Cardiac muscle cell (in vitro differentiated cells and primary cell): Measurements from ENCODE around the gene NES. TPM values are rescaled to one million over a fixed set of nuclear protein-coding genes. Genes with fewer than 3 reads are reported as not detected.

Experiments used
- DNase-seq, 2 donors: peaks; one replicate each; pipeline versions ENCODE4 v3.0.0 to v3.0.0-alpha.2; 2010 to 2017; ENCODE audit warnings: low read depth in 1 of 2, low spot score in 1 of 2
- H3K27ac ChIP-seq: fragments of 200-600 bp; sonication (generic); 2 replicates; pipeline ENCODE4 v1.5.1; 2016
- H3K27me3 ChIP-seq: fragments of 200-600 bp; sonication (generic); 2 replicates; pipeline ENCODE4 v1.6.0; 2016; ENCODE audit warnings: control low read depth
- H3K36me3 ChIP-seq: fragments of 200-600 bp; sonication (generic); 2 replicates; pipeline ENCODE4 v1.5.1; 2016; ENCODE audit warnings: control low read depth
- H3K4me1 ChIP-seq: fragments of 200-600 bp; sonication (generic); 2 replicates; pipeline ENCODE4 v1.8.1; 2017; ENCODE audit warnings: low read depth, mild to moderate bottlenecking, mixed run types
- H3K4me3 ChIP-seq: fragments of 200-600 bp; sonication (generic); 2 replicates; pipeline ENCODE4 v1.5.1; 2016; ENCODE audit warnings: mild to moderate bottlenecking
- H3K9me3 ChIP-seq: fragments of 200-600 bp; sonication (generic); 2 replicates; pipeline ENCODE4 v1.5.1; 2017; ENCODE audit warnings: low read depth, mild to moderate bottlenecking, control low read depth
- CTCF ChIP-seq: IDR thresholded peaks from 2 replicates; pipeline ENCODE4 v1.5.1; 2012; ENCODE audit warnings: low read depth, mild to moderate bottlenecking, low read length
- polyA plus RNA-seq: library from polyadenylated mRNA; unstranded; fragments of >200 nt; fragmentation: Nextera tagmentation; extraction: Ambion mirVana; gene quantifications from 2 replicates; pipeline ENCODE4 v1.2.1, GENCODE V29; 2016
- total RNA-seq: library from RNA; depleted of rRNA; stranded (reverse); fragments of >200 nt; gene quantifications from 2 replicates; pipeline ENCODE4 v1.2.3, GENCODE V29; 2016

NES gene
- total and polyA plus RNA-seq, 2 experiments from 2014 or later = 86.5 to 391 TPM

DNA sequence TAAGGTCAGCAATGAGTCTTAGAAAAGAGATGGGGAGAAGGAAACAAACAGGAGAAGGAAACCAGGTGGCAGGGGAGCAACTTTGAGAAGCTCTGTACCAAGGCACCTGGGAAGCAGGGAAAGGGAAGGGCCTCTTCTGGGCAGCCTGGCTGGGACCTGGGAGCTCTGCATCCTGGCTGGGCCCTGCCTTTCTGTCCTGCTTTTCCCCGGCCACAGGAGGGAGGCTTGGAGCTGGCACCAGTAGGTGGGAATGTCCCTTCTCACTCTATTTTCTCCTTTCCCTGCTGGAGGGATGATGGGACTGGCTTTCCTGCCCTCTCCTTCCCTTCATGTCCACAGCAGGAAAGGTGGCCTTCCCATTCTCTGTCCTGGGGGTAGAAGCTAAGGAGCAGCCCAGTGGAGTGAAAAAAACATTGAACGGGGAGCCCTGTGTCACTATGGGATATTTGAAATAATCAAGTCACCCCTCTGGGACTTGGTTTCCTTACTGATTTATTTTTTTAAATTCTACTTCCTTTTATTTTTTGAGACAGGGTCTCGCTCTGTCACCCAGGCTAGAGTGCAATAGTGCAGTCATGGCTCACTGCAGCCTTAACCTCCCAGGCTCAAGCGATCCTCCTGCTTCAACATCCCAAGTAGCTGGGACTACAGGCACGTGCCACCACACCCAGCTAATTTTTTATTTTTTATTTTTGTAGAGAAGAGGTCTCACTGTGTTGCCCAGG lies 5.1 kb upstream of the NES start:
- no peaks in the 10 kb centered on the region for H3K36me3 ChIP-seq
- H3K4me3 ChIP-seq = no peak overlapping the region
- H3K27me3 ChIP-seq = no peaks in the 10 kb centered on the region
- H3K9me3 ChIP-seq = no peaks in the 10 kb centered on the region
- no peak for DNase-seq
- no peak overlapping the region for H3K27ac ChIP-seq
- peaks cover 5% of the 10 kb centered on the region for H3K4me1 ChIP-seq
- no peak for TF ChIP-seq CTCF

GRCh38 chr1:156681196-156681960 lies 4.2 kb upstream of the NES start:
- no peaks in the 10 kb centered on the region for H3K27me3 ChIP-seq
- DNase-seq = no peak
- no peak overlapping the region for H3K4me3 ChIP-seq
- H3K27ac ChIP-seq = no peak overlapping the region
- no peak for TF ChIP-seq CTCF
- no peaks in the 10 kb centered on the region for H3K9me3 ChIP-seq
- peaks cover 5% of the 10 kb centered on the region for H3K4me1 ChIP-seq
- H3K36me3 ChIP-seq = no peaks in the 10 kb centered on the region

DNA sequence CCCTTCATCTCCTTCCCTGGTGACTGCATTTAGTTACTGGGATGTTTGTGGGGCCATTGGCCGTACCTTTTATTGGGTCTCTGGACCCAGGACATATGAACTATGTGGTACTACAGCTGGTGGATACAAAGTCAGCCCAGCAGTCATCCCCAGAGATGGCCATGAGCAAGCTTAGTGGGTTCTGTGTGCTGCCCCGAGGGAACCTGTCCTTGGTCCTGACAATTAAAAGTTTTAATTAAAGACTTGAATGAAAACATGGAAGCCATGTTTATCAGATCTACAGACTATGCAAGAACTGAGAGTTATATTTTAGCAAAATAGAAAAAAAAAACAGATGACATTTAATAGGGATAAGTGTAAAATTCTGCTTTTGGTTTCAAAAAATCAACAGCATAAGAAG lies 2.8 kb upstream of the NES start:
- no peak for TF ChIP-seq CTCF
- no peaks in the 10 kb centered on the region for H3K36me3 ChIP-seq
- no peak overlapping the region for H3K27ac ChIP-seq
- peaks cover 10% of the 10 kb centered on the region for H3K4me1 ChIP-seq
- H3K27me3 ChIP-seq = no peaks in the 10 kb centered on the region
- H3K4me3 ChIP-seq = no peak overlapping the region
- no peaks in the 10 kb centered on the region for H3K9me3 ChIP-seq
- DNase-seq = no peak

DNA sequence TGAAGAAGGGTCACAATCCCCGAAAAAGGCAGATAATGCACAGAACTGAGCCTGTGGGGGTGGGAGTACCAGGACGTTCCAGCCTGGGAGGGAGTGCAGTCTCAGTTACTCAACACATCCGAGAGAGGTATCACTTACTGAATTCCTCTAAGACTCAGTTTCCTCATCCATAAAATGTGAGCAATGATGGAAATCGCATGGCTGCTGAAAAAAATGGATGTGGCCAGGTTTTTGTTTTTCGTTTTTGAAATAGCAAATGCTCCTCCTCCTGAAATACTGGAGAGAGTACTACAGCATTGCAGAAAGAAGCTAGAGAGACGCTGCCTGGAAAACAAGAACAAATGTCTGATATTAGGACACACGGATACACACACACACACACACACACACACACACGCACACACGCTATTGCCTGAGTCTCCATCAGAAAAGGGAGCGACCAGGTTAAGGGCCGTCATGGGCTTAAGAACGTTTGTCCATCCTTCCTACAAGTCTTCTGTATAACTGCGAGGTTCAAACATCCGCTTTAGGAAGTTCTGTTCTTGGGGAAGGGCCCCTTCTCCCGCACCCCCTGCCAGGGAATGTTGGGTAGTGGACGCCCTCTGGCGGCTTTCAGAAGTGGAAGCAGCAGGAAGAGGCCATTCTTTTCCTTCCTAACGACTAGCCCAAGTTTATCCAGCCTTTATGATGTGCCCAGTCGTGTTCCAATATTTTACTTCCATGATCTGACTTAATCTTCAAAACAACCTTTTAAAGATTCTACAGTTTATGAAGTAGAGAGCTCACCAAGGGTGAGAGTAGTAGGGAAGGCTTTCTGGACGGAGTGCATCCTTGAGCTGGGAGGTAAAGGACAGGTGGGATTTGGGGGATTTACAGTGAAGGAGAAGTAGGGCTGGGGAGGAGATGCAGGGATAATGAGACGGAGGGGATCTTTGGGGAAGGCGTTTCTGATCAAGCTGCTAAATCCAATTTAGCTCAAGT lies 699 bp upstream of the NES start:
- peak overlapping the region; percentile 67 for H3K4me3 ChIP-seq
- no peaks in the 10 kb centered on the region for H3K27me3 ChIP-seq
- no peaks in the 10 kb centered on the region for H3K9me3 ChIP-seq
- peaks cover 6% of the 10 kb centered on the region for H3K36me3 ChIP-seq
- H3K4me1 ChIP-seq = peaks cover 27% of the 10 kb centered on the region
- peak overlapping the region; percentile 84 for H3K27ac ChIP-seq
- DNase-seq = peak; percentile 88 to 89
- peak; percentile 90 for TF ChIP-seq CTCF

GRCh38 chr1:156676114-156676819 lies 940 bp downstream of the NES start:
- Histone ChIP-seq H3K27ac (peak overlapping the region; percentile 84), H3K4me3 (peak overlapping the region; percentile 67), H3K36me3 (peaks cover 17% of the 10 kb centered on the region), H3K4me1 (peaks cover 29% of the 10 kb centered on the region), H3K9me3 (no peaks in the 10 kb centered on the region), H3K27me3 (no peaks in the 10 kb centered on the region)
- TF ChIP-seq CTCF = no peak
- DNase-seq = peak in 1 of 2 donors; percentile 32
